CD4-positive, alpha-beta T cell treated with Interleukin-17A for 4 hours (primary cell): ENCODE data around the gene EHBP1L1.
A peak's percentile ranks its signal among the peaks of the same experiment; 100 is the strongest.

ENCODE experiments used
- DNase-seq: peaks from one replicate; pipeline ENCODE4 v3.0.0-alpha.2; 2020; ENCODE audit warnings: mixed read lengths

EHBP1L1 gene

GRCh38 chr11:65560555-65561418 is 15.1 kb upstream of the EHBP1L1 start:
- DNase-seq: peak; percentile 46

GRCh38 chr11:65562020-65562419 is 13.8 kb upstream of the EHBP1L1 start:
- DNase-seq: no peak

GRCh38 chr11:65562788-65563187 is 13.1 kb upstream of the EHBP1L1 start:
- DNase-seq: no peak

- no peak for DNase-seq
Measured at GRCh38 chr11:65563601-65564000, 12.3 kb upstream of the EHBP1L1 start.

- DNase-seq: peak; percentile 56
Measured at GRCh38 chr11:65564879-65565559, 10.8 kb upstream of the EHBP1L1 start.

- peak; percentile 57 for DNase-seq
Measured at GRCh38 chr11:65565624-65566453, 10.0 kb upstream of the EHBP1L1 start.

- DNase-seq: no peak
Measured at GRCh38 chr11:65569164-65569972, 6.5 kb upstream of the EHBP1L1 start.

GRCh38 chr11:65569973-65570918 is 5.6 kb upstream of the EHBP1L1 start, which contains the start of gene ZNRD2:
Gene ZNRD2, plus strand, starts transcription at chr11:65570477. Its CDS starts 15 bp downstream, at chr11:65570492.
- DNase-seq: peak; percentile 98

GRCh38 chr11:65571420-65571819 is 4.4 kb upstream of the EHBP1L1 start:
- no peak for DNase-seq

GRCh38 chr11:65571940-65572339 is 3.9 kb upstream of the EHBP1L1 start:
- peak; percentile 53 for DNase-seq

- DNase-seq: peak; percentile 96
Measured at GRCh38 chr11:65572356-65573051, 3.3 kb upstream of the EHBP1L1 start, which contains the start of gene FAM89B. Gene FAM89B, plus strand, starts transcription at chr11:65572538. Its CDS starts 132 bp downstream, at chr11:65572670.

- no peak for DNase-seq
Measured at GRCh38 chr11:65573391-65574079, 2.3 kb upstream of the EHBP1L1 start.

- peak; percentile 92 for DNase-seq
Measured at GRCh38 chr11:65574109-65574810, 1.6 kb upstream of the EHBP1L1 start.

- no peak for DNase-seq
Measured at GRCh38 chr11:65574811-65575567, 864 bp upstream of the EHBP1L1 start.

- DNase-seq: no peak
Measured at GRCh38 chr11:65576232-65576866, 496 bp downstream of the EHBP1L1 start.

GRCh38 chr11:65576867-65577755 is 1.3 kb downstream of the EHBP1L1 start:
- DNase-seq: peak; percentile 58

- no peak for DNase-seq
Measured at GRCh38 chr11:65577756-65578109, 1.9 kb downstream of the EHBP1L1 start.
